PFSK-1 (cell line): ENCODE results near the gene FAM78B.

Experiments used
- POLR2AphosphoS5 ChIP-seq: IDR thresholded peaks from 2 replicates; pipeline ENCODE4 v1.6.1; 2012; ENCODE audit warnings: low read depth, mild to moderate bottlenecking, control low read depth, low read length, moderate library complexity
- REST ChIP-seq, 2 experiments: IDR thresholded peaks; 2 replicates each; pipeline versions ENCODE4 v1.6.1 to v1.8.0; 2011 to 2012; ENCODE audit warnings: low read depth in 2 of 2, low read length in 2 of 2, control low read depth in 1 of 2, inconsistent platforms in 1 of 2, mild to moderate bottlenecking in 1 of 2, moderate library complexity in 1 of 2; ENCODE audit not compliant: insufficient read depth in 1 of 2
- SIN3A ChIP-seq: IDR thresholded peaks from 2 replicates; pipeline ENCODE4 v1.6.1; 2012; ENCODE audit warnings: mild to moderate bottlenecking, low read length, moderate library complexity, borderline replicate concordance; ENCODE audit not compliant: insufficient read depth

- no peak for TF ChIP-seq REST (IDR thresholded peaks at IDR 0.05; ENCODE audit: insufficient read depth in 1 of 2, low read depth in 2 of 2, low read length in 2 of 2)
- TF ChIP-seq POLR2AphosphoS5, result no peak
- no peak for TF ChIP-seq SIN3A
These were observed 80.5 kb downstream of the FAM78B start for GRCh38 chr1:166086113-166086883.
